ENCODE data around the gene SLC29A2. TPM values are rescaled to one million over a fixed set of nuclear protein-coding genes. Genes with fewer than 3 reads are reported as not detected.
"Not testable (repeated sequence)": the region's sequence is repeated elsewhere in the genome, so short reads cannot be mapped to it uniquely, and the experiment has no call there.

The SLC29A2 gene
- total RNA-seq, 8 experiments from 2014 or later: 0.56 to 15.7 (median 3.5) TPM

DNA sequence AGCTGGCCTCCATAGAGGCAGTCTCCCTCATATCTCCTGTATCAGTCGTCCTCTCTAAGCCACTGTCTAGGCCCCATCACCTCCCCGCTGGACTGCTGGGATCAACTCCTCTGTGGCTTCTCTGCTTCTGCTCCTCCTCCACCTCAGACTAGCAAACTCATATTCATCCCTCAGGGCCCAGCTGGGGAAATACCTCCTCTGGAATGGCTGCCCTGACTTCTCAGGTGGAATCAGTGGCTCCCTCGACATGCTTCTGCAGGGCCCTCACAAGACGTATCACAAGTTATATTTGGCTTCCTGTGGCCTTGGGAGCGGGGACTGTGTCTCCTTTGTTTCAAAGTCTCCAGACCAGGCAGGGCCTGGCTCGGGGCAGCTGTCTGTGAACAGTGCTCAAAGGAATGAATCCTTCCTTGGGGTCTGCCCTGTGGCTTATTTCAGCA is 10.0 kb downstream of the SLC29A2 start:
- in situ Hi-C loops (cut with MboI; ENCODE audit: low pct_unique_long_range_greater_than_20kb in 2 of 9, low sequenced_read_pairs in 9 of 9, unreplicated experiment in 9 of 9): no loop called here
- whole genome bisulfite sequencing, 10 experiments: 60 to 100% (median 80%) methylated on average over 1 to 5 of the region's 6 CpGs; no CpG with 5 or more reads in 3 of the 10 experiments
- no peak for ATAC-seq (replicated peaks in 6 of 8)
- no peaks in the 10 kb centered on the region for H3K4me1 ChIP-seq (replicated peaks in 1 of 2)
- no peak overlapping the region for H3K27ac ChIP-seq
- no peak overlapping the region for H3K4me3 ChIP-seq

GRCh38 chr11:66360406-66361073 is 11.0 kb downstream of the SLC29A2 start:
- Histone ChIP-seq H3K4me1 (replicated peaks in 1 of 2) (no peaks in the 10 kb centered on the region), H3K4me3 (no peak overlapping the region), H3K27ac (no peak overlapping the region)
- ATAC-seq (replicated peaks in 6 of 8): peak in 1 of 8 experiments; percentile 14
- WGBS, 10 experiments: 83 to 100% (median 100%) methylated on average over 1 to 9 of the region's 15 CpGs; no CpG with 5 or more reads in 3 of the 10 experiments
- in situ Hi-C loops (cut with MboI; ENCODE audit: low pct_unique_long_range_greater_than_20kb in 2 of 9, low sequenced_read_pairs in 9 of 9, unreplicated experiment in 9 of 9): no loop called here

GRCh38 chr11:66359662-66360087 is 11.9 kb downstream of the SLC29A2 start:
- in situ Hi-C loops (cut with MboI; ENCODE audit: low pct_unique_long_range_greater_than_20kb in 2 of 9, low sequenced_read_pairs in 9 of 9, unreplicated experiment in 9 of 9): no loop called here
- H3K4me1 ChIP-seq (replicated peaks in 1 of 2): no peaks in the 10 kb centered on the region
- no peak overlapping the region for H3K4me3 ChIP-seq
- ATAC-seq (replicated peaks in 6 of 8): peak in 2 of 8 experiments; percentile 14 to 17
- no peak overlapping the region for H3K27ac ChIP-seq
- 40 to 100% (median 54%) methylated on average over 1 to 3 of the region's 3 CpGs; no CpG with 5 or more reads in 2 of the 10 experiments for WGBS, 10 experiments

DNA sequence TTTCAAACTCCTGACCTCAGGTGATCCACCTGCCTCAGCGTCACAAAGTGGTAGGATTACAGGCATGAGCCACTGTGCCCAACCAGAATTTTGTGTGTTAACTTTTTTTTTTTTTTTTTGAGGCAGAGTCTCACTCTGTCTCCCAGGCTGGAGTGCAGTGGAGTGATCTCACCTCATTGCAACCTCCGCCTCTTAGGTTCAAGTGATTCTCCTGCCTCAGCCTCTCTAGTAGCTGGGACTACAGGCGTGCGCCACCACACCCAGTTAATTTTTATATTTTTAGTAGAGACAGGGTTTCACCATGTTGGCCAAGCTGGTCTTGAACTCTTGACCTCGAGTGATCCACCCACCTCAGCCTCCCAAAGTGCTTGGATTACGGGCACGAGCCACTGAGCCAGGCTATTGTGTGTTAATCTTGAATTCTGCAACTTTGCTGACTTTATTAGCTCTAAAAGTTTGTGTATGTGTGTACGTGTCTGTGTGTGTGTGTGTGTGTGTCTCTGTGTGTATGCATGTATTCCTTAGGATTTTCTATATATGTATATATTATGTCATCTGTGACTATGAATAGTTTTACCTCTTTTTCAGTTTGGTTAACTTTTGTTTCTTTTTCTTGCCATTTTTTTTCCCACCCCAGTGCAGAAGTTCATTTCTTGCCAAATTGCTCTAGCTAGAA is 20.9 kb downstream of the SLC29A2 start:
- H3K4me1 ChIP-seq (replicated peaks in 1 of 2); H3K27ac ChIP-seq; in situ Hi-C loops (cut with MboI; ENCODE audit: low pct_unique_long_range_greater_than_20kb in 2 of 9, low sequenced_read_pairs in 9 of 9, unreplicated experiment in 9 of 9); ATAC-seq (replicated peaks in 6 of 8); H3K4me3 ChIP-seq: not testable (repeated sequence)
- WGBS, 10 experiments: 20 to 100% (median 89%) methylated on average over 1 to 7 of the region's 8 CpGs

- WGBS, 10 experiments: 75 to 100% (median 90%) methylated on average over 1 to 2 of the region's 2 CpGs; no CpG with 5 or more reads in 5 of the 10 experiments
- H3K27ac ChIP-seq: no peak overlapping the region
Observed at GRCh38 chr11:66349084-66349386, 22.5 kb downstream of the SLC29A2 start.

DNA sequence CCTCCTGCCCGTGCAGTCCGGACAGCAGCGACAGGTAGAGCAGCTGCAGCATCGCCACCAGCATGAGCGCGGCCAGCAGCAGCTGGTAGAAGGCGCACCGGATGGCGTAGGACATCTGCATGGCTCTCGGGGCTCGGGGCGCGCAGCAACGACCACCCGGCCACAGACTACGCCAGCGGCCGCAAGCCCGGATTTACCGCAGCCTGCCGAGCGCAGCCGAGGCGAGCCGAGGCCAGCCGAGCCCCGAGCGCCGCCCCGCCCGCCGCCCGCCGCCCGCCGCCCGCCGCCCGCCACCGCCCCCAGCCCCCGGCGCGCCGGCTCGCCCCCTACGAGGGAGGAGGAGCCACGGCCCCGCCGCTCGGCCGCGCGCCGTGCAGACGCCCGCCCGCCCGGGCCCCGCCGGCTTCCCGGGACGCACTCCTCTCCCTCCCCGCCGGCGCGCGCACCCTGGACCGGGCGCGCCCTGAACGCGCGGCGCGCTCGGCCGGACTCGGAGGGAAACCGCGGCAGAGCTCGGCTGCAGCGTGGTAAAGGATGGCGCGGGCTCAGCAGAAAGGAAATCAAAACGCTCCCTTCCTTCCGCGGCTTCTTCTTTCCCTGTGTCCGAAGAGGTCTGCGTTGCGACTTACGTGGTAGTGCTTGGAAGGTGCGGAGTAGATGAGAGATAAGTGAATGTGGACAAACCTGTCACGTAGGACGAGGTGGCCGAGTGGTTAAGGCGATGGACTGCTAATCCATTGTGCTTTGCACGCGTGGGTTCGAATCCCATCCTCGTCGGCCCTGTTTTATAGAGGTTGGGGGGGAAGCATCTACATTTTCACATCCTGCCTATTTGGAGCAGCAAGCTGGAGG is 23.9 kb downstream of the SLC29A2 start, which contains the start of gene B4GAT1:
B4GAT1 (minus strand) TSS at position 205 of the 852 bp plus-strand sequence; CDS start at position 121, 84 bp downstream.
- in situ Hi-C loops (cut with MboI; ENCODE audit: low pct_unique_long_range_greater_than_20kb in 2 of 9, low sequenced_read_pairs in 9 of 9, unreplicated experiment in 9 of 9): loop anchor here in 1 of 9 experiments (25.0 kb wide), 1 partner anchor 135 kb away; no protein-coding TSS in a partner anchor
- ATAC-seq (replicated peaks in 6 of 8): peak; percentile 66 to 76 (median 68)
- Histone ChIP-seq H3K27ac (peak within 1 kb of the TSS; percentile 95), H3K4me1 (replicated peaks in 1 of 2) (peaks cover 14 to 15% of the 10 kb centered on the region in 2 donors), H3K4me3 (peak within 1 kb of the TSS; percentile 64 to 85 (median 77))
- WGBS, 10 experiments: 0 to 5% (median 1%) methylated on average over 3 to 14 of the region's 101 CpGs; no CpG with 5 or more reads in 4 of the 10 experiments

More at GRCh38 chr11:66349084-66349386, 22.5 kb downstream of the SLC29A2 start:
- no peak for ATAC-seq (replicated peaks in 6 of 8)
- H3K4me1 ChIP-seq (replicated peaks in 1 of 2): peaks cover 11 to 12% of the 10 kb centered on the region in 2 donors
- no peak overlapping the region for H3K4me3 ChIP-seq
- in situ Hi-C loops (cut with MboI; ENCODE audit: low pct_unique_long_range_greater_than_20kb in 2 of 9, low sequenced_read_pairs in 9 of 9, unreplicated experiment in 9 of 9): loop anchor here in 1 of 9 experiments (25.0 kb wide), 1 partner anchor 137 kb away; no protein-coding TSS in a partner anchor

- ATAC-seq (replicated peaks in 6 of 8): peak in 7 of 8 experiments; percentile 1 to 22 (median 15)
- 0 to 74% (median 4%) methylated on average over 4 to 20 of the region's 68 CpGs; no CpG with 5 or more reads in 3 of the 10 experiments for WGBS, 10 experiments
- in situ Hi-C loops (cut with MboI; ENCODE audit: low pct_unique_long_range_greater_than_20kb in 2 of 9, low sequenced_read_pairs in 9 of 9, unreplicated experiment in 9 of 9): loop anchor here in 1 of 9 experiments (25.0 kb wide), 1 partner anchor 134 kb away; no protein-coding TSS in a partner anchor
Observed at GRCh38 chr11:66346476-66347424, 24.8 kb downstream of the SLC29A2 start.

GRCh38 chr11:66345316-66345649 is 26.3 kb downstream of the SLC29A2 start:
- 0 to 17% (median 0%) methylated on average over 1 to 4 of the region's 7 CpGs; no CpG with 5 or more reads in 5 of the 10 experiments for WGBS, 10 experiments

More at GRCh38 chr11:66346476-66347424, 24.8 kb downstream of the SLC29A2 start:
- peak overlapping the region; percentile 95 for H3K27ac ChIP-seq
- H3K4me1 ChIP-seq (replicated peaks in 1 of 2): peaks cover 14 to 15% of the 10 kb centered on the region in 2 donors
- peak overlapping the region; percentile 64 to 85 (median 77) for H3K4me3 ChIP-seq

DNA sequence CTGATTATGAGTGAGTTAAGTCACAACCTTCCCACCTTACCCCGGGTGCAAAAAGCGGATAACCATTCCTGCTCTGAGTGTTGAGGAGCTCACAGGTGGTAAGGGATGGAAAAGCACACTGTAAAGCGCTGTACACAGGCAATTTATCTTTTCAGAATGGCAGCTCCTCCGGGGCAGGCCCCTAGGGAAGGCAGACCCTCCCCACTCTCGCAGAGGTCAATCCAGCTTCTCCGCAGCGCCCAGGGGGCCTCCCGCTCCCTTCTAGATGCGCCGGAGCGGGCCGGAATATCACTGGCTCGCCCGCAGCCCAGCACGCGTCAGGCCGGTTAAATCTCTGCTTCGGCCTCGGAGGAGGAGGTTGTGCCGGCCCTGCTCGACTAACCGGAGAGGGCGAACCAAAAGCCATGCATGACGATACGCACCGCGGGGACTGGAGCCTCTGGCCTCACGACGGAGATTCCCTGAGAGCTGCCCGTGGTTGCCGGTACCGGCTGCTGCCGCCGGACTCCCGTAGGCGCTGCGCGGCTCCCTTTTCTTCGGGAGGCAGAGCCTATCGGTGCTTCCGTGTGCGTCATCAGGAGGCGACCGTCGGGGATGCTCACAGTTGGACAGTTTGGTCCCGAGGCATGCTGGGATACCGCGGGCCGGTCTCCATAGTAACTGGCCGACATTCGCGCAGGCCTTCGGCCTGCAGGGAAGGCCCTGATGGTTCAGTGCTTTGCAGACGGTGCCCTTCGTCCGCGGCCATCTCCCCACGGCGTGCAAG is 26.8 kb downstream of the SLC29A2 start, which contains the start of gene BRMS1:
BRMS1 (minus strand) TSS at position 555 of the 766 bp plus-strand sequence. CDS start 2,870 bp downstream, outside the sequence.
- 0 to 20% (median 0%) methylated on average over 1 to 38 of the region's 59 CpGs; no CpG with 5 or more reads in 1 of the 10 experiments for WGBS, 10 experiments
- H3K27ac ChIP-seq: peak within 1 kb of the TSS; percentile 75 to 81

More at GRCh38 chr11:66345316-66345649, 26.3 kb downstream of the SLC29A2 start:
- Histone ChIP-seq H3K4me1 (replicated peaks in 1 of 2) (peaks cover 14 to 15% of the 10 kb centered on the region in 2 donors), H3K27ac (peak overlapping the region; percentile 75 to 81), H3K4me3 (peak overlapping the region; percentile 64 to 85 (median 77))
- peak in 2 of 8 experiments; percentile 0 for ATAC-seq (replicated peaks in 6 of 8)
- in situ Hi-C loops (cut with MboI; ENCODE audit: low pct_unique_long_range_greater_than_20kb in 2 of 9, low sequenced_read_pairs in 9 of 9, unreplicated experiment in 9 of 9): loop anchor here in 1 of 9 experiments (25.0 kb wide), 1 partner anchor 133 kb away; no protein-coding TSS in a partner anchor

GRCh38 chr11:66343176-66343575 is 28.4 kb downstream of the SLC29A2 start:
- in situ Hi-C loops (cut with MboI; ENCODE audit: low pct_unique_long_range_greater_than_20kb in 2 of 9, low sequenced_read_pairs in 9 of 9, unreplicated experiment in 9 of 9): loop anchor here in 1 of 9 experiments (25.0 kb wide), 1 partner anchor 131 kb away; no protein-coding TSS in a partner anchor
- H3K4me3 ChIP-seq: no peak overlapping the region
- WGBS, 10 experiments: 79 to 100% (median 94%) methylated on average over 1 to 7 of the region's 8 CpGs

More for the DNA sequence above, 26.8 kb downstream of the SLC29A2 start, which contains the start of gene BRMS1:
- peak; percentile 57 to 66 (median 64) for ATAC-seq (replicated peaks in 6 of 8)
- Histone ChIP-seq H3K4me3 (peak within 1 kb of the TSS; percentile 64 to 85 (median 77)), H3K4me1 (replicated peaks in 1 of 2) (peaks cover 14 to 15% of the 10 kb centered on the region in 2 donors)
- in situ Hi-C loops (cut with MboI; ENCODE audit: low pct_unique_long_range_greater_than_20kb in 2 of 9, low sequenced_read_pairs in 9 of 9, unreplicated experiment in 9 of 9): loop anchor here in 1 of 9 experiments (25.0 kb wide), 1 partner anchor 132 kb away; no protein-coding TSS in a partner anchor

More at GRCh38 chr11:66343176-66343575, 28.4 kb downstream of the SLC29A2 start:
- ATAC-seq (replicated peaks in 6 of 8): no peak
- H3K4me1 ChIP-seq (replicated peaks in 1 of 2): peaks cover 14 to 15% of the 10 kb centered on the region in 2 donors
- no peak overlapping the region for H3K27ac ChIP-seq
